ENCODE data around the gene TBCD. TPM values are rescaled to one million over a fixed set of nuclear protein-coding genes. Genes with fewer than 3 reads are reported as not detected.
"Not testable (repeated sequence)": the region's sequence is repeated elsewhere in the genome, so short reads cannot be mapped to it uniquely, and the experiment has no call there.

TBCD gene
- polyA plus RNA-seq, 3 donors from 2014 or later: 70.2 to 142 (median 99.7) TPM

DNA sequence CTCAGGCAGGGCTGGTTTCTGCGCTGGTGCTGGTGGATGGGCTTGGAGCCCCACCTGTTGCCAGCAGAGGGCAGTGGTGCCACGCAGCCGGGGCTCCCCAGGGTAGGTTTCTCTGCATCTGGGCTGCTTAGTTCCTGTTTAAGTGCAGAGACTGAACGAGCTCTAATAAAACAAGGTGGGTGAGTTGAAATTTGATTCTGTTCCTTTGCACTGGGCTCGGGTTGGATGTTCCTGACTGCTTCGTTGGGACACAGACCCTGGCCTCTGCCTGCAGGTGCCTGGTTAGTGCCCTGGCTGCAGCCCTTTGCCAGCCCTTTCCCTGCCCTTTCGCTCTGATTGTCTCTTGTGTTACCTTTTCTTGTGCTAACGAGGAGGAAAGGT, 30.0 kb downstream of the TBCD start:
- peak; percentile 83 to 87 (median 84) for DNase-seq
- Mint-ChIP-seq H3K36me3 (no peaks in the 10 kb centered on the region), H3K4me1 (peaks cover 28 to 30% of the 10 kb centered on the region in 2 donors), H3K4me3 (peak overlapping the region; percentile 34 to 78 (median 71)), H3K27ac (peak overlapping the region in 5 of 6 donors; percentile 85 to 96 (median 92)), H3K27me3 (ENCODE audit: low read depth in 3 of 3) (peaks cover 4 to 13% (median 7%) of the 10 kb centered on the region in 3 donors), H3K9me3 (no peaks in the 10 kb centered on the region)

DNA sequence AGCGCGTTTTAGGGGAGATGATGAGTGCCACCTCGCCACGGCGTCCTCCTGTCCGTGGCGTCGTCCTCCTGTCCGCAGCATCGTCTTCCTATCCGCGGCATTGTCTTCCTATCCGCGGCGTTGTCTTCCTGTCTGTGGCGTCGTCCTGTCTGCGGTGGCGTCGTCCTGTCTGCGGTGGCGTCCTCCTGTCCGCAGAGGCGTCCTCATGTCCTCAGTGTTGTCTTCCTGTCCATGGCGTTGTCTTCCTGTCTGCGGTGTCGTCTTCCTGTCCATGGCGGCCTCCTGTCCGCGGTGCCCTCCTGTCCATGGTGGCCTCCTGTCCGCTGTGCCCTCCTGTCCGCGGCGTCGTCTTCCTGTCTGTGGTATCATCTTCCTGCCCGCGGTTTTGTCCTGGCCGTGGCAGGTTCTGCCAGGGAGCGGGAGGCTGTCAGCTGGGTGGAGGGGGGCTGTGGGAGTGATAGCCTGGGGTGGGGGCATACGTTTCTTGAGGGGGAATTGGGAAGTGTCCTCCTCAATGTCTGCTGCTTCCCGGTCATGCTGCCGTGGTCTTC, 30.9 kb downstream of the TBCD start:
- Mint-ChIP-seq H3K4me1 (peaks cover 22 to 23% of the 10 kb centered on the region in 2 donors), H3K4me3 (peak overlapping the region; percentile 63 to 78 (median 71)), H3K9me3 (no peaks in the 10 kb centered on the region), H3K27ac (peak overlapping the region; percentile 83 to 96 (median 92)), H3K36me3 (no peaks in the 10 kb centered on the region), H3K27me3 (ENCODE audit: low read depth in 3 of 3) (peaks cover 4 to 13% (median 7%) of the 10 kb centered on the region in 3 donors)
- DNase-seq: peak; percentile 63 to 75 (median 72)

DNA sequence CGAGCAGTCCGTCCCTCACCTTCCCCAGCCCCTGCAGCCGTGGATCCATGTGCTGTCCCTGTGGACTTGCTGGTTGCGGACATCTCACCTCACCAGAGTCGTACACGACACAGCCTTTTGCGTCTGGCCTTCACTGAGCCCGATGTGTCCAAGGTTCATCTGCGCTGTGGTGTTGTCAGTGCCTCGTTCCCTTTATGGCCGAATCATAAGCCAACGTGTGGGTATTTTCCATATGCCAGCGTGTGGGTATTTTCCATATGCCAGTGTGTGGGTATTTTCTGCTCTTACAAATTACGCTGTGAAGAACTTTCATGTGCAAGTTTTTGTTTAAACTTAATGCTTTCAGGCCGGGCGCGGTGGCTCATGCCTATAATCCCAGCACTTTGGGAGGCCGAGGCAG, 31.6 kb downstream of the TBCD start:
- Mint-ChIP-seq H3K27me3 (ENCODE audit: low read depth in 3 of 3) (peaks cover 4 to 13% (median 7%) of the 10 kb centered on the region in 3 donors), H3K9me3 (no peaks in the 10 kb centered on the region), H3K36me3 (no peaks in the 10 kb centered on the region), H3K4me3 (peak overlapping the region in 1 of 5 donors; percentile 7), H3K4me1 (peaks cover 23 to 25% of the 10 kb centered on the region in 2 donors), H3K27ac (peak overlapping the region; percentile 83 to 96 (median 92))
- DNase-seq: no peak

DNA sequence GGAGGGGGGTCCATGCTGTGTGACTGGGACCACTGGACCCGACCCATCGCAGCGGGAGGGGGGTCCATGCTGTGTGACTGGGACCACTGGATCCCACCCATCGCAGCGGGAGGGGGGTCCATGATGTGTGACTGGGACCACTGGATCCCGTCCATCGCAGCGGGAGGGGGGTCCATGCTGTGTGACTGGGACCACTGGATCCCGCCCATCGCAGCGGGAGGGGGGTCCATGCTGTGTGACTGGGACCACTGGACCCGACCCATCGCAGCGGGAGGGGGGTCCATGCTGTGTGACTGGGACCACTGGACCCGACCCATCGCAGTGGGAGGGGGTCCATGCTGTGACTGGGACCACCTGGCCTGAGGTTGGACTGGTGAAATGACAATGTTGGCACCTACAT, 33.7 kb downstream of the TBCD start:
- H3K27ac Mint-ChIP-seq; DNase-seq; H3K36me3 Mint-ChIP-seq; H3K4me3 Mint-ChIP-seq; H3K9me3 Mint-ChIP-seq; H3K27me3 Mint-ChIP-seq (ENCODE audit: low read depth in 3 of 3): not testable (repeated sequence)
- peaks cover 29 to 33% of the 10 kb centered on the region in 2 donors for H3K4me1 Mint-ChIP-seq

DNA sequence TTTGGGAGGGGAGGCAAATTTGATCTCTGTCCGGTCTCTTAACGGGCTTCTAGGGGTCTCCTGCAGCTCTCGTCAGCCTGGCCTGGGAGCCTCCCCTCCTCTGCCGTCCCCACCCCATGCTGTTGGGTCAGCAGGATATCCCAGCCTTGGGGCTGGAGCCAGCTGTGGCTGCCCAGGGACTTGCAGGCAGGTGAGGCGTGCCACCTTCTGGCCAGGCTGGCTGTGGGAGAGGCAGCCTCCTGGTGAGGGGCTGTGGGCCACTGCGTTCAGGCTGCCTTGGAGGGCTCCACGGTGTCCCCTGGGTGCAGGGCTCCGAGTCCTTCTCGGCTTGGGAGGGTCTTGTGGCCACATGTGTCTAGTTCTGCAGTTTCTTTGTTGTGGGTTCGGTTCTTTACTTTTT, 34.6 kb downstream of the TBCD start:
- H3K27me3 Mint-ChIP-seq (ENCODE audit: low read depth in 3 of 3): peaks cover 4 to 11% (median 7%) of the 10 kb centered on the region in 3 donors
- no peaks in the 10 kb centered on the region for H3K9me3 Mint-ChIP-seq
- H3K27ac Mint-ChIP-seq: no peak overlapping the region
- H3K4me3 Mint-ChIP-seq: no peak overlapping the region
- H3K36me3 Mint-ChIP-seq: no peaks in the 10 kb centered on the region
- DNase-seq: no peak
- peaks cover 28 to 32% of the 10 kb centered on the region in 2 donors for H3K4me1 Mint-ChIP-seq

DNA sequence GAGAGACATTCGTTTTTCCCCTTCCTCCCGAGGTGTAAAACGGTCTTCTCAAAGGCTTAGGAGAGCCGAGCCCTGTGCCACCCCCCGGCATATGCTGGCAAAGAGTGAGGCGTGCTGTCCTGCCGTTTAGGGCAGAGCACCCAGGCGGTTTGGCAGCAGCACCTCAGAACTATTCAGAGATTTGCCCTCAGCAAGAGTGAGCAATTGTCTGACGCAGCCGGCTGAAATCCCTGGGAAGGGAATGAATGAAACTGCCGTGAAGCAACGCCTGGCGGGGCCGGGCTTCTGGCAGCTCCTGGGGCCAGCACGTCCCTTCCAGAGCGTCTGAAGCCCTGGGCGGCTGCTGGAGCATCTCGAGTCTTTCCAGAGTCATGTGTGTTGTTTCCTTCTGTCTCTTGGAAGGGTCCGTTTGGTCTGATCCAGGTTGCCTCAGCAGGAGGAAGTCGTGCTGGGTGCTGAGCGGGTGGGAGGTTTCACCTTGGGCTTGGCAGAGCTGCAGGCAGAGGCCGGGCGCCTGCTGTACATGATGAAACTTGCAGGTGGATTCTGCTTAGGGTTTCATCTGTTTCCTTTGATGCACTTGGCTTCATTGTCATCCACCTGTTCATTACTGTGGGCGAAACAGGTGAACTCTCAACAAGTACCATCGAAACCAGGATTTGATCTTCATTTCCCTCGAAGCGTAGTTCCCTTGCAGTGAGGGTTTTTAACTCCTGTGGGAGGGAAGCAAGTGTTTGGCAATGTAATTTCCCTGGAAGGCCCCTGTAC, 35.4 kb downstream of the TBCD start:
- no peaks in the 10 kb centered on the region for H3K9me3 Mint-ChIP-seq

DNA sequence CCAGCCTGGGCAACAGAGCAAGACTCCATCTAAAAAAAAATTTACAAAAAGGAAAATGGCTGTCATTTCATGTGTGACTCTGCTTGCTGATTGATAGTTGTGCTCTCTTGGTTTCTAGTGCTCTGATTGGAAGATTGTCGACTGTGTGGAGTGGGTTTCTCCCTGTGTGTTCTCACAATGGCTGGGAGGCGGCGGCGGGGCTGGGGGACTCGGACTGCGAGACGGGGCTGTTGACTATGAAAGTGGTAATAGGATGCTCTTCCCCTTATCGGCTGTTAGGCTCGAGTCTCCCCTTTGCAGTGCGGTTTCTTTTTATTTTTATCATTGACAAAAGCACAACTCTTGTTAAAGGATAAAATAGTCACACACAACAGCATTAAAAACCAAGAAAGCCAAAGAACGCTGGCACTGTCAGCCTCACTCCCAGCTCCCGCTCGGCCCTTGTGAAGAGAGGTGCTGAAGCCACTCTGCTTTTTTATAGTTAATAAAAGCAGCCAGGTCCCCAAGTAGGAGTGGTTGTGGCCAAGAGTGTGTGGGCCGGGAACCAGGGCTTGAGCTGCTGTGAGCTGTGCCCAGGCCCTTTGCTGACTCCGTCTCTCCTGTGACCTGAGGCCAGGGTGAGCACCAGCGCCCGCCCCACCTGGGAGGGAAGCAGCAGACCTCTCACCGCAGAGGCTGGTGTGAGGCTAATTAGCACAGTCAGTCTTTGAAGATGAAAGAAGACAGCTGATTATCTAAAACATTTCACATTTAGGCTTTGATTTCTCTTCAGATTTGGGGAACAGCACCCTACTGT, 36.5 kb downstream of the TBCD start:
- Mint-ChIP-seq H3K36me3 (no peaks in the 10 kb centered on the region), H3K27ac (peak overlapping the region in 3 of 6 donors; percentile 20 to 38 (median 33)), H3K9me3 (no peaks in the 10 kb centered on the region), H3K4me1 (peaks cover 8 to 12% of the 10 kb centered on the region in 2 donors), H3K4me3 (no peak overlapping the region), H3K27me3 (ENCODE audit: low read depth in 3 of 3) (peaks cover 0 to 6% (median 0%) of the 10 kb centered on the region in 3 donors)
- no peak for DNase-seq

More for the DNA sequence above, 35.4 kb downstream of the TBCD start:
- DNase-seq: no peak
- Mint-ChIP-seq H3K36me3 (no peaks in the 10 kb centered on the region), H3K4me1 (peaks cover 20 to 23% of the 10 kb centered on the region in 2 donors), H3K4me3 (no peak overlapping the region), H3K27me3 (ENCODE audit: low read depth in 3 of 3) (peaks cover 4 to 12% (median 7%) of the 10 kb centered on the region in 3 donors), H3K27ac (peak overlapping the region in 1 of 6 donors; percentile 60)

DNA sequence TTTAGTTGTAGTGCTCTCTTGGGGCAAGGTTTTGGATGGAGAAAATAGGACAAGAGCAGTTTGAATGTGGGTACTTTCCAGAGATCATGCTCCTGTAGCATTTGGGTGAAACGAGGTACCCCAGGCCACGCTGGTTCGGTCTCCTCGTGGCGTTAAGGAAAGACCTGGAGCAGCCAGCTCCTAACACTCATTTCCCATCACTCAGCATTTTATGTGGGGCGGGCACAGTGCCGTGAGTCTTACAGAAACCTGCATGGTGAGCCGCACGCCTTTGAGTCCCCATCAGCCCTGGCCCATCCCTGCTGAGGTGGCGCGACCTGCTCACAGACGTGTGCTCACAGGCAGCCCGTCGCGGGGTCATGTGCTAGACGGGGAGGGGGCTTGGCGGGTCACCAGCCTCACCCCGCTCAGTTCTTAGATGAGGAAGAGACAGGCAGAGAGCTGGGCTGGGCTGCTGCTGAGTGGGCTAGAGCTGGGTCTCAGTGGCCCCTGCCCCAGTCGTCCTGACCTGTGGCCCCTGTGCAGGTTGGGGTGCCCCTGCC, 37.3 kb downstream of the TBCD start:
- Mint-ChIP-seq H3K27me3 (ENCODE audit: low read depth in 3 of 3) (peaks cover 0 to 4% (median 0%) of the 10 kb centered on the region in 3 donors), H3K4me1 (peaks cover 6 to 10% of the 10 kb centered on the region in 2 donors)
- DNase-seq: no peak

DNA sequence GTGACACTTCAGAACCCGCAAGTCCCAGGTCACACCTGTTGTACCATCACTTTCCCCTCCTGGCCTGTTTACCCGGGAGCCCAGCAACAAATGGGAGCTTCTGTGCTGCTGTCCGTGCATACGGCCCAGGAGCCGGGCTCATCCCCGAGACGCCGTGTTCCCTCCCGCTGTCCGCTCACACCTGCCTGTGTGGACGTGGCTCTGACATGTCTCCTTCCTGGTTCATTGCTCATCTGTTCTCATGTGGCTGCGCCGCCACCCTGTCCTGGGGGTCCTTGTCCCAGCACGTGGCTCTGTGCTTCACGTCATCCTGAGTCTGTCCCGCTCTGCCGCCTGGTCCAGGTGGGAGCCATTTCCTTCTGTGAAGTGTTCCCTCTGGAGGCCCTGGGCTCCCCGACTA, 37.9 kb downstream of the TBCD start:
- Mint-ChIP-seq H3K36me3 (no peaks in the 10 kb centered on the region), H3K9me3 (no peaks in the 10 kb centered on the region), H3K27me3 (ENCODE audit: low read depth in 3 of 3) (peaks cover 0 to 4% (median 0%) of the 10 kb centered on the region in 3 donors), H3K4me3 (no peak overlapping the region), H3K4me1 (peaks cover 6 to 10% of the 10 kb centered on the region in 2 donors), H3K27ac (peak overlapping the region in 2 of 6 donors; percentile 12 to 45)
- no peak for DNase-seq

More for the DNA sequence above, 37.3 kb downstream of the TBCD start:
- H3K27ac Mint-ChIP-seq: no peak overlapping the region
- no peaks in the 10 kb centered on the region for H3K36me3 Mint-ChIP-seq
- no peaks in the 10 kb centered on the region for H3K9me3 Mint-ChIP-seq
- H3K4me3 Mint-ChIP-seq: no peak overlapping the region

DNA sequence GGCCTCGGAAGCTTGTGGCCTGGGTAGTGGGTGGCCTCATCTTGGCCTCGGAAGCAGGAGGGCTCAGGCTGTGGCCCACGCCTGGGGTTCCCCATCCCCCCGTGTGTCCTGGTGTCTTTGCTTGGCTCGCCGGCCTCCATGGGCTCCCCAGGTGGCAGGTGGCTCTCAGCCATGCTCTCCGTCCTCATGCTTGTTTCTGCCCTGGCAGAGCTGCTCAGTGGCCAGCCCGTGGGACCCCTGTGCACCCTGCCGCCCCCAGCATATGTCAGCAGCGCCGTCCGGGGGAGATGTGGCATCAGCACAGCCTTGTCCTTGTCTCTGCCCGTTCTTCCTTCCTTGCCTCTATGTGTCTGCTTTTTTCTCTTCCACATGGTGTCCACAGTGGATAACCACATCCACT, 38.5 kb downstream of the TBCD start:
- H3K4me1 Mint-ChIP-seq: peaks cover 6 to 10% of the 10 kb centered on the region in 2 donors
- DNase-seq: no peak
- no peak overlapping the region for H3K27ac Mint-ChIP-seq
- no peaks in the 10 kb centered on the region for H3K36me3 Mint-ChIP-seq
- peaks cover 0 to 4% (median 0%) of the 10 kb centered on the region in 3 donors for H3K27me3 Mint-ChIP-seq (ENCODE audit: low read depth in 3 of 3)
- no peaks in the 10 kb centered on the region for H3K9me3 Mint-ChIP-seq
- H3K4me3 Mint-ChIP-seq: no peak overlapping the region

DNA sequence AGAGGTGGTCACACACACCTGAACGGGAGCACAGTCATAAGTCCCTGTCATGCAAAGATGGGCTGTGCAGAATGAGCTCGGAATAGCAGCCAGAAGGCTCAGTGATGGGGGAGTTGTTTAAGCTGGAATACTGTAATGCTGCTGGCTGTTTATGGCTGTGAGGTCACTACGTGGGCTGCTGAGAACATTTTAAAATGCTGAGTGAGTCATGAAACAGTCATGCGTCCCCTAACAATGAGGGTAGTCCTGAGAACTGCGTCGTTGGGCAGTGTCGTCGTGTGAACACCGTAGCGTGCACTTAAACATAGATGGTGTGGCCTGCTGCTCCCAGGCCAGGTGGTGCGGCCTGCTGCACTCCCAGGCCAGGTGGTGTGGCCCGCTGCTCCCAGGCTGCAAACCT, 39.7 kb downstream of the TBCD start:
- peaks cover 6 to 10% of the 10 kb centered on the region in 2 donors for H3K4me1 Mint-ChIP-seq
- no peaks in the 10 kb centered on the region for H3K9me3 Mint-ChIP-seq
- no peak for DNase-seq
- no peak overlapping the region for H3K4me3 Mint-ChIP-seq
- H3K27me3 Mint-ChIP-seq (ENCODE audit: low read depth in 3 of 3): peaks cover 0 to 4% (median 0%) of the 10 kb centered on the region in 3 donors
- no peak overlapping the region for H3K27ac Mint-ChIP-seq
- H3K36me3 Mint-ChIP-seq: peaks cover 0 to 3% (median 0%) of the 10 kb centered on the region in 3 donors

DNA sequence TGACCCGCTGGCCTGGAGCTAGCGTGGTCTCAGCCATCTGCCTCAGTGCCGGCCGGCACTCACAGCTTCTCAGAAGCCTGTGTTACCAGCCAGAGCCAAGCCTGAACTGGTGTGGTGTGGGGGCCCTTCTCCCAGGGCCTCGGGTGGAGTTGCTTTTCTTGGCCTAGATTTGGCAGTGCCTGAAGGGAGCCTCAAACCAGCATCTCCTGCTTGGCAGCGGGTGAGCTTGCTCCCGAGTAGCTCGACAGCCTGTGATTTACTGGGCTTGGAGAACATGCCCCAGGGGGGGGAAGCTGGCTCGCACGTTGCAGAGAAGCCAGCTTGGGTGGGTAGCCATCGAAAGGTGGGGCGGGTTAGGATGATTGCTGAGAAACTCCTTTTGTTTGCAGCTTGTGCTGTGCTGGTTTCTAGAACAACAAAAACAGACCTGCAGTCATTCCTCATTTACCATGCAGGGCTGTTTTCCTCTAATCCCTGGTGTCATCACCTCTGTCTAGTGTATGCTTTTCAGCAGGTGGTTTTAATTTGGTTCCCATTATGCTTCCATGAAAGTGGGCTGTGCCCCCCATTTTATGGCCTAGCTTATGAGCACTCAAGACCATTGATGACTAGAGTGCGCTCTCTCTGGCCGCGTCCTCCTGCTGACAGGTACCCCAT, 42.2 kb downstream of the TBCD start:
- H3K36me3 Mint-ChIP-seq: peaks cover 0 to 7% (median 0%) of the 10 kb centered on the region in 3 donors
- H3K9me3 Mint-ChIP-seq: no peaks in the 10 kb centered on the region
- H3K4me1 Mint-ChIP-seq: peaks cover under 1 to 3% of the 10 kb centered on the region in 2 donors
- no peak for DNase-seq
- H3K4me3 Mint-ChIP-seq: no peak overlapping the region
- H3K27ac Mint-ChIP-seq: no peak overlapping the region
- H3K27me3 Mint-ChIP-seq (ENCODE audit: low read depth in 3 of 3): peaks cover 0 to 4% (median 0%) of the 10 kb centered on the region in 3 donors
